Gastroesophageal sphincter (tissue), 4 donors: ENCODE results near the gene KIRREL2. TPM values are rescaled to one million over a fixed set of nuclear protein-coding genes. Genes with fewer than 3 reads are reported as not detected.

Source experiments
- ATAC-seq: fragments of 150-250 bp; one replicate; pipeline ENCODE4 v1.9.1; 2016; ENCODE audit warnings: mild to moderate bottlenecking, moderate library complexity
- H3K27ac ChIP-seq, 4 donors: fragments of 200-600 bp; sonication (generic) in 3 of 4; 1 replicate in 3 of 4; 2 replicates in 1 of 4; pipeline ENCODE4 v1.5.1; 2016 to 2019
- H3K27me3 ChIP-seq: fragments of 200-600 bp; sonication (generic); one replicate; pipeline ENCODE4 v1.5.1; 2019
- H3K36me3 ChIP-seq, 2 donors: fragments of 200-600 bp; sonication (generic); one replicate each; pipeline ENCODE4 v1.5.1; 2019; ENCODE audit warnings: control low read depth in 1 of 2
- H3K4me1 ChIP-seq, 3 donors: fragments of 200-600 bp; sonication (generic); 1 replicate in 2 of 3; 2 replicates in 1 of 3; pipeline ENCODE4 v1.5.1; 2016 to 2019; ENCODE audit warnings: control low read depth in 2 of 3
- H3K4me3 ChIP-seq, 2 donors: fragments of 200-600 bp; sonication (generic); one replicate each; pipeline ENCODE4 v1.5.1; 2019; ENCODE audit warnings: mild to moderate bottlenecking in 1 of 2, moderate library complexity in 1 of 2
- H3K9me3 ChIP-seq, 3 donors: fragments of 200-600 bp; sonication (generic); one replicate each; pipeline ENCODE4 v1.5.1; 2017 to 2019; ENCODE audit warnings: control low read depth in 2 of 3
- EP300 ChIP-seq: sonication (generic); formaldehyde crosslinking; IDR thresholded peaks from one replicate; pipeline ENCODE4 v1.6.1; 2017; ENCODE audit warnings: antibody characterized with exemption, mild to moderate bottlenecking
- POLR2A ChIP-seq, 2 donors: fragments of 450-650 bp; IDR thresholded peaks; one replicate each; pipeline ENCODE4 v1.6.1; 2017; ENCODE audit warnings: antibody characterized with exemption in 2 of 2, mild to moderate bottlenecking in 2 of 2, moderate library complexity in 1 of 2
- POLR2AphosphoS5 ChIP-seq: sonication (generic); formaldehyde crosslinking; IDR thresholded peaks from one replicate; pipeline ENCODE4 v1.6.1; 2017; ENCODE audit warnings: antibody characterized with exemption
- WGBS, 2 donors: methylation state at CpG; one replicate each; pipeline ENCODE4 v1.1.5; 2018; ENCODE audit warnings: low coverage in 1 of 2; 5-methylcytosine and 5-hydroxymethylcytosine counted together
- total RNA-seq, 4 donors: library from RNA; depleted of rRNA; stranded (reverse); fragments of >200 nt; gene quantifications; one replicate each; pipeline ENCODE4 v1.1.0, GENCODE V29; 2016
- TF ChIP-seq, protein P1 (sequence below), 4 experiments: fragments of 200-600 bp in 2 of 4; fragments of 450-650 bp in 2 of 4; sonication (generic) in 1 of 4; IDR thresholded peaks; one replicate each; pipeline ENCODE4 v1.5.1; 2017 to 2019; ENCODE audit warnings: antibody characterized with exemption in 4 of 4, mild to moderate bottlenecking in 2 of 4, moderate library complexity in 2 of 4

KIRREL2 gene
- total RNA-seq, 4 donors from 2014 or later, result not detected

DNA sequence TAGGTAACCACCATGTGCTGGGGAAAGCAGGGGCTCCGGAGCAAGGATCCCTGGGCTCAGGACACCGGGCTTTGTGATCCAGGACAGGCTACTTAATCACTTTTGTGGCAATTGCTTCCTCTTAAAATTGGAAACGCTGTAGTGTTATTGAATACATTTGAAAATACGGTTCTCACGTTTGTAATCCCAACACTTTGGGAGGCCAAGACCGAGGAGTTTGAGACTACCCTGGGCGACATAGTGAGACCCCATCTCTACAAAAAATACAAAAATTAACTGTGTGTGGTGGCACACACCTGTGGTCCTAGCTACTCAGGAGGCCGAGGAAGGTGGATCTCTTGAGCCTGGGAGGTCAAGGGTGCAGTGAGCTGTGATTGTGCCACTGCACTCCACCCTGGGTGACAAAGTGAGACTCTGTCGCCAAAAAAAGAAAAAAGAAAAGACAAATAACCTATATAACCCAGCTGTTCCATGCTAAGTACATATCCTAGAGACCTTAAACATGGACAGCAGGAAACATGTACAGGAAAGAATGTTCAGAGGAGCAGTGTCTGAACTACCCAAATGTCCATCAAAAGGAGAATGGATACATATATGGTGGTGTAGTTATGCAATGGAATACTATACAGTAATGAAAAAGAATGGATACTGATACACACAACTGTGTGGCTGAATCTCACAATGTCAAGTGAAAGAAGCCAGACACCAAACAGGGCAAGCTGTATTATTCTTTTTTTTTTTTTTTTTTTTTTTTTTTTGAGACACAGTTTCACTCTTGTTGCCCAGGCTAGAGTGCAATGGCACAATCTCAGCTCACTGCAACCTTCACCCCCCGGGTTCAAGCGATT, 43.4 kb upstream of the KIRREL2 start:
- H3K4me3 ChIP-seq, result no peak overlapping the region
- peaks cover 77% of the 10 kb centered on the region for H3K27me3 ChIP-seq
- WGBS, 2 donors, result 86 to 100% methylated on average over 1 to 11 of the region's 11 CpGs
- no peaks in the 10 kb centered on the region for H3K4me1 ChIP-seq
- H3K27ac ChIP-seq, result no peak overlapping the region
- H3K9me3 ChIP-seq, result no peaks in the 10 kb centered on the region
- ATAC-seq, result no peak
- TF ChIP-seq, protein P1, sequence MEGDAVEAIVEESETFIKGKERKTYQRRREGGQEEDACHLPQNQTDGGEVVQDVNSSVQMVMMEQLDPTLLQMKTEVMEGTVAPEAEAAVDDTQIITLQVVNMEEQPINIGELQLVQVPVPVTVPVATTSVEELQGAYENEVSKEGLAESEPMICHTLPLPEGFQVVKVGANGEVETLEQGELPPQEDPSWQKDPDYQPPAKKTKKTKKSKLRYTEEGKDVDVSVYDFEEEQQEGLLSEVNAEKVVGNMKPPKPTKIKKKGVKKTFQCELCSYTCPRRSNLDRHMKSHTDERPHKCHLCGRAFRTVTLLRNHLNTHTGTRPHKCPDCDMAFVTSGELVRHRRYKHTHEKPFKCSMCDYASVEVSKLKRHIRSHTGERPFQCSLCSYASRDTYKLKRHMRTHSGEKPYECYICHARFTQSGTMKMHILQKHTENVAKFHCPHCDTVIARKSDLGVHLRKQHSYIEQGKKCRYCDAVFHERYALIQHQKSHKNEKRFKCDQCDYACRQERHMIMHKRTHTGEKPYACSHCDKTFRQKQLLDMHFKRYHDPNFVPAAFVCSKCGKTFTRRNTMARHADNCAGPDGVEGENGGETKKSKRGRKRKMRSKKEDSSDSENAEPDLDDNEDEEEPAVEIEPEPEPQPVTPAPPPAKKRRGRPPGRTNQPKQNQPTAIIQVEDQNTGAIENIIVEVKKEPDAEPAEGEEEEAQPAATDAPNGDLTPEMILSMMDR (IDR thresholded peaks at IDR 0.05), result no peak
- TF ChIP-seq POLR2AphosphoS5 (no peak), POLR2A (IDR thresholded peaks at IDR 0.05) (no peak), EP300 (no peak)
- no peaks in the 10 kb centered on the region for H3K36me3 ChIP-seq

DNA sequence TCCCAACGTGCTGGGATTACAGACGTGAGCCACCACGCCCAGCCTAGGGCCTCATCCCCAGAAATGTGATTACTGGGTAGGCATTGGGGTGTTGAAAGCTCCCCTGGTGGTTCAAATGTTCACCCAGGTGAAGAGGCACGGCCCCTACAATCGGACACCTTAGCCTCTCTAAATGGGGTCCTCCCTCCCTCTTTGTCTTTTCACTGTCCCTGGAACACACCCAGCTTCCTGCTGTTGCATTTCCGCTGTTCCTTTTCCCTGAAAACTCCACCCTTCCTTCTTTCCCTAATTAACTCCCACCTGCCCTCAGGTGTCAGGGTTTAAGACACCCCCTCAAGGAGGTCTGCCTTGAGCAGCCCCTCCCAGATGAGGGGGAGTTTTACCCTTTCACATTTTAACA, 40.4 kb upstream of the KIRREL2 start:
- H3K27ac ChIP-seq, result no peak overlapping the region
- no peaks in the 10 kb centered on the region for H3K4me1 ChIP-seq
- no peaks in the 10 kb centered on the region for H3K36me3 ChIP-seq
- ATAC-seq, result no peak
- peaks cover 71% of the 10 kb centered on the region for H3K27me3 ChIP-seq
- H3K9me3 ChIP-seq, result no peaks in the 10 kb centered on the region
- H3K4me3 ChIP-seq, result no peak overlapping the region
- no peak for TF ChIP-seq EP300
- TF ChIP-seq POLR2A (IDR thresholded peaks at IDR 0.05), result no peak
- TF ChIP-seq, protein P1 (IDR thresholded peaks at IDR 0.05), result no peak
- TF ChIP-seq POLR2AphosphoS5, result no peak
- 19 to 50% methylated on average over 1 to 3 of the region's 6 CpGs for WGBS, 2 donors

DNA sequence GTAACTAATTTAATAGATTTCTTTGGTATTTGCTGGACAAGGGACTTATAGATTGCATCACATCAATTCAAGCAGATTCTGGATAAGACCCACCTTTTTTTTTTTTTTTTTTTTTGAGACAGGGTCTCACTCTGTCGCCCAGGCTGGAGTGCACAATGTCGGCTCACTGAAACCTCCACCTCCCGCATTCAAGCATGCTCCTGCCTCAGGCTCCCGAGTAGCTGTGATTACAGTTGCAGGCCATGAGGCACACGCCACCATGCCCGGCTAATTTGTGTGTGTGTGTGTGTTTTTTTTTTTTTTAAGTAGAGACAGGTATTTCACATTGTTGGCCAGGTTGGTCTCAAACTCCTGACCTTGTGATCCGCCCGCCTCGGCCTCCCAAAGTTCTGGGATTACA, 39.9 kb upstream of the KIRREL2 start:
- H3K27ac ChIP-seq, result no peak overlapping the region
- 75 to 85% methylated on average over 4 to 6 of the region's 9 CpGs for WGBS, 2 donors
- TF ChIP-seq POLR2A (IDR thresholded peaks at IDR 0.05) (no peak), EP300 (no peak), POLR2AphosphoS5 (no peak)
- TF ChIP-seq, protein P1 (IDR thresholded peaks at IDR 0.05), result no peak
- no peaks in the 10 kb centered on the region for H3K36me3 ChIP-seq
- H3K27me3 ChIP-seq, result peaks cover 67% of the 10 kb centered on the region
- ATAC-seq, result no peak
- no peaks in the 10 kb centered on the region for H3K4me1 ChIP-seq
- no peak overlapping the region for H3K4me3 ChIP-seq
- no peaks in the 10 kb centered on the region for H3K9me3 ChIP-seq

DNA sequence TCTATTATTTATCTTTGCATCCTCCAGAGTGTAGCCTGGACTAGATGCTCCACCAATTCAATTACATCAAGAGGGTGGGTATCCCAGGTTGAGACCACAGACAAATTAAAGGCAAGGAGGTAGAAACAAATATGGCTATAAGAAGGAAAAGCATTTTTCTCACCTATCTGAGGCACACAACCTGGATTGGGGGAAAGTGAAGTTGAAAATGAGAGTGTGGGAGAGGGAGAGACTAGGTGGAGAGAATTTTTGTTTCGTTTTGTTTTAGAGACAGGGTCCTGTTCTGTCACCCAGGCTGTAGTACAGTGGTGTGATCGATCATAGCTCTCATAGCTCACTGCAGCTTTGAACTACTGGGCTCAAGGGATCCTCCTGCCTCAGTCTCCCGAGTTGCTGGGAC, 38.3 kb upstream of the KIRREL2 start:
- Histone ChIP-seq H3K4me3 (no peak overlapping the region), H3K27me3 (peaks cover 67% of the 10 kb centered on the region), H3K9me3 (no peaks in the 10 kb centered on the region), H3K27ac (no peak overlapping the region), H3K36me3 (no peaks in the 10 kb centered on the region), H3K4me1 (no peaks in the 10 kb centered on the region)
- TF ChIP-seq, protein P1 (IDR thresholded peaks at IDR 0.05), result no peak
- no peak for TF ChIP-seq POLR2A (IDR thresholded peaks at IDR 0.05)
- no peak for ATAC-seq
- 49 to 59% methylated on average over 3 of the region's 3 CpGs for WGBS, 2 donors

DNA sequence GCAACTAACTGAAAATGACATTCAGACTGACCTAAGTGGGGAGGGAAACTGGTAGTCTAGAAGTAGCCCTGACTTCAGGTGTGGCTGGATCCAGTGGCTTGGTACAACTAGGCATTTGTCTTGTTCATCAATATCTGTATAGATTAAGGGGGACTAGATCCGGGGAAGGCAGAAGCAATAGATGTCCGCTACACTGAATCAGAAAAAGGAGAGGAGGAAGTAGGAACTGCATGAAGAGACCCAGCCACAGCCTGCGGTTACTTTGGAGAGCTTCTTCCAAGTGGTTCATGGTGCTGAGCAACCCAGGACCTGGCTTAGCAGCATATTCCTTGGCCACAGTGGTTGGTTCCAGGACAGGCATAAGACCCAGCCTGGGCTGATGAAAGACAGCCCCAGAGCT, 34.1 kb upstream of the KIRREL2 start:
- 57 to 92% methylated on average over 2 to 3 of the region's 3 CpGs for WGBS, 2 donors
- H3K27me3 ChIP-seq, result peaks cover 61% of the 10 kb centered on the region
- ATAC-seq, result no peak
- H3K36me3 ChIP-seq, result no peaks in the 10 kb centered on the region
- H3K9me3 ChIP-seq, result no peaks in the 10 kb centered on the region
- TF ChIP-seq, protein P1 (IDR thresholded peaks at IDR 0.05), result no peak
- TF ChIP-seq EP300, result no peak
- TF ChIP-seq POLR2AphosphoS5, result no peak
- no peak for TF ChIP-seq POLR2A (IDR thresholded peaks at IDR 0.05)
- no peak overlapping the region for H3K27ac ChIP-seq
- no peak overlapping the region for H3K4me3 ChIP-seq
- no peaks in the 10 kb centered on the region for H3K4me1 ChIP-seq
